Osteoblast (primary cell): Measurements from ENCODE around the gene GART. TPM values are rescaled to one million over a fixed set of nuclear protein-coding genes. Genes with fewer than 3 reads are reported as not detected.

Experiments
- DNase-seq: peaks from one replicate; pipeline ENCODE4 v3.0.0; 2011; ENCODE audit warnings: low spot score, mixed read lengths; ENCODE audit not compliant: insufficient read length; ENCODE audit errors: missing footprints
- H2AFZ ChIP-seq: 2 replicates; pipeline ENCODE4 v1.6.0; 2011; ENCODE audit warnings: mild to moderate bottlenecking, low read length
- H3K27ac ChIP-seq: 2 replicates; pipeline ENCODE4 v1.5.1; 2011; ENCODE audit warnings: mild to moderate bottlenecking, low read depth, low read length, moderate library complexity
- H3K27me3 ChIP-seq: 2 replicates; pipeline ENCODE4 v1.6.0; 2012; ENCODE audit warnings: mild to moderate bottlenecking, control low read depth, inconsistent platforms, low read length, moderate library complexity; ENCODE audit not compliant: insufficient read depth
- H3K36me3 ChIP-seq: 2 replicates; pipeline ENCODE4 v1.5.1; 2011; ENCODE audit warnings: mild to moderate bottlenecking, low read length, control low read depth, moderate library complexity; ENCODE audit not compliant: insufficient read depth
- H3K4me1 ChIP-seq: 2 replicates; pipeline ENCODE4 v1.5.1; 2011; ENCODE audit warnings: mild to moderate bottlenecking, low read length, control low read depth, moderate library complexity; ENCODE audit not compliant: insufficient read depth
- H3K4me2 ChIP-seq: 2 replicates; pipeline ENCODE4 v1.6.0; 2011; ENCODE audit warnings: mild to moderate bottlenecking, low read length; ENCODE audit not compliant: insufficient read depth
- H3K4me3 ChIP-seq: fragments of 200-600 bp; sonication (generic); 3 replicates; pipeline ENCODE4 v1.5.1; 2012; ENCODE audit warnings: mild to moderate bottlenecking, low read length, inconsistent platforms; ENCODE audit not compliant: insufficient read depth
- H3K79me2 ChIP-seq: 2 replicates; pipeline ENCODE4 v1.6.0; 2012; ENCODE audit warnings: mild to moderate bottlenecking, low read length, control low read depth, inconsistent platforms; ENCODE audit not compliant: insufficient read depth
- H3K9me3 ChIP-seq: 2 replicates; pipeline ENCODE4 v1.5.1; 2011; ENCODE audit warnings: low read depth, low read length, control low read depth
- H4K20me1 ChIP-seq: 2 replicates; pipeline ENCODE4 v1.6.0; 2012; ENCODE audit warnings: mild to moderate bottlenecking, low read length, control low read depth; ENCODE audit not compliant: insufficient read depth
- CTCF ChIP-seq: IDR thresholded peaks from 2 replicates; pipeline ENCODE4 v1.5.1; 2011; ENCODE audit warnings: mild to moderate bottlenecking, low read depth, low read length, moderate library complexity; ENCODE audit errors: extremely low read depth
- total RNA-seq: library from RNA; depleted of rRNA; stranded (reverse); fragments of >200 nt; gene quantifications from 2 replicates; pipeline ENCODE4 v1.2.3, GENCODE V29; 2012

Gene GART
- total RNA-seq, 1 donor: 85.8 TPM

- no peak for TF ChIP-seq CTCF
- Histone ChIP-seq H3K4me3 (no peak overlapping the region), H3K9me3 (no peaks in the 10 kb centered on the region), H3K79me2 (no peaks in the 10 kb centered on the region), H2AFZ (no peak overlapping the region), H3K4me1 (peaks cover 4% of the 10 kb centered on the region), H3K27ac (no peak overlapping the region), H3K36me3 (peaks cover 14% of the 10 kb centered on the region), H3K27me3 (no peaks in the 10 kb centered on the region), H3K4me2 (no peak overlapping the region), H4K20me1 (no peaks in the 10 kb centered on the region)
- no peak for DNase-seq
These were observed 80.2 kb downstream of the GART start for GRCh38 chr21:33461538-33462250.

GRCh38 chr21:33458861-33459260 lies 83.1 kb downstream of the GART start:
- no peaks in the 10 kb centered on the region for H3K9me3 ChIP-seq
- H2AFZ ChIP-seq: no peak overlapping the region
- H3K4me3 ChIP-seq: no peak overlapping the region
- no peaks in the 10 kb centered on the region for H4K20me1 ChIP-seq
- peaks cover 19% of the 10 kb centered on the region for H3K36me3 ChIP-seq
- TF ChIP-seq CTCF: no peak
- no peaks in the 10 kb centered on the region for H3K27me3 ChIP-seq
- H3K4me1 ChIP-seq: peaks cover 4% of the 10 kb centered on the region
- H3K27ac ChIP-seq: no peak overlapping the region
- no peak for DNase-seq
- H3K4me2 ChIP-seq: no peak overlapping the region
- no peaks in the 10 kb centered on the region for H3K79me2 ChIP-seq

GRCh38 chr21:33455686-33456446 lies 86.1 kb downstream of the GART start:
- Histone ChIP-seq H3K79me2 (no peaks in the 10 kb centered on the region), H3K4me3 (no peak overlapping the region), H3K4me2 (no peak overlapping the region), H4K20me1 (no peaks in the 10 kb centered on the region), H3K27me3 (no peaks in the 10 kb centered on the region), H3K4me1 (peaks cover 18% of the 10 kb centered on the region), H3K36me3 (peaks cover 19% of the 10 kb centered on the region), H3K27ac (no peak overlapping the region), H3K9me3 (no peaks in the 10 kb centered on the region), H2AFZ (no peak overlapping the region)
- TF ChIP-seq CTCF: no peak
- no peak for DNase-seq

Other genes with a start within 250 kb of the GART start
- 26.1 and 28.0 TPM in 2 replicates for gene IFNAR1, start 217.1 kb downstream of the GART start, total RNA-seq
- gene IFNGR2, start 138.7 kb downstream of the GART start, total RNA-seq: 60.1 and 63.1 TPM in 2 replicates
- 29.3 and 34.2 TPM in 2 replicates for gene TMEM50B, start 62.1 kb downstream of the GART start, total RNA-seq
- 3.2 and 4.0 TPM in 2 replicates for gene DNAJC28, start 50.4 kb downstream of the GART start, total RNA-seq
- 109 and 137 TPM in 2 replicates for gene SON, start 921 bp upstream of the GART start, total RNA-seq
- gene DONSON, start 46.6 kb upstream of the GART start, total RNA-seq: 10.9 and 17.4 TPM in 2 replicates
- gene CRYZL1, start 99.6 kb upstream of the GART start, total RNA-seq: 24.5 and 28.6 TPM in 2 replicates
- gene ITSN1, start 100.4 kb upstream of the GART start, total RNA-seq: 39.5 and 42.7 TPM in 2 replicates